Type B pancreatic cell (in vitro differentiated cells): ENCODE data around the gene EPS8L3. TPM values are rescaled to one million over a fixed set of nuclear protein-coding genes. Genes with fewer than 3 reads are reported as not detected.
A peak's percentile ranks its signal among the peaks of the same experiment; 100 is the strongest.

Experiments used
- DNase-seq: peaks from one replicate; pipeline ENCODE4 v3.0.0; 2021; ENCODE audit warnings: mixed read lengths; ENCODE audit not compliant: unreplicated experiment; ENCODE audit errors: extremely low spot score
- H3K27ac Mint-ChIP-seq: 2 replicates; pipeline ENCODE4 v1.8.0; 2021; ENCODE audit warnings: mild to moderate bottlenecking, mixed read lengths
- H3K27me3 Mint-ChIP-seq: 2 replicates; pipeline ENCODE4 v1.8.0; 2021; ENCODE audit warnings: mixed read lengths
- H3K36me3 Mint-ChIP-seq: 2 replicates; pipeline ENCODE4 v1.8.0; 2021; ENCODE audit warnings: mixed read lengths
- H3K4me1 Mint-ChIP-seq: one replicate; pipeline ENCODE4 v1.8.0; 2021; ENCODE audit warnings: mixed read lengths; ENCODE audit not compliant: unreplicated experiment
- H3K4me3 Mint-ChIP-seq: 2 replicates; pipeline ENCODE4 v1.8.0; 2021; ENCODE audit warnings: mild to moderate bottlenecking, mixed read lengths
- H3K9me3 Mint-ChIP-seq: 2 replicates; pipeline ENCODE4 v1.8.0; 2021; ENCODE audit warnings: mixed read lengths
- total RNA-seq: library from RNA; stranded (reverse); gene quantifications from 2 replicates; pipeline ENCODE4 v1.2.1, GENCODE V29; 2021; ENCODE audit warnings: low replicate concordance
- TF ChIP-seq, protein P1 (sequence below): fragments of 200-600 bp; sonication (generic); conservative IDR thresholded peaks from 2 replicates; pipeline ENCODE4 v1.5.0; 2021; ENCODE audit warnings: antibody characterized with exemption, mild to moderate bottlenecking

The EPS8L3 gene
- total RNA-seq, 1 donor from 2014 or later, result 9.9 TPM

GRCh38 chr1:109791495-109792043 is 27.8 kb upstream of the EPS8L3 start:
- H3K9me3 Mint-ChIP-seq, result no peaks in the 10 kb centered on the region
- DNase-seq, result peak; percentile 62
- peak overlapping the region; percentile 70 for H3K27ac Mint-ChIP-seq
- H3K27me3 Mint-ChIP-seq, result no peaks in the 10 kb centered on the region
- TF ChIP-seq, protein P1, sequence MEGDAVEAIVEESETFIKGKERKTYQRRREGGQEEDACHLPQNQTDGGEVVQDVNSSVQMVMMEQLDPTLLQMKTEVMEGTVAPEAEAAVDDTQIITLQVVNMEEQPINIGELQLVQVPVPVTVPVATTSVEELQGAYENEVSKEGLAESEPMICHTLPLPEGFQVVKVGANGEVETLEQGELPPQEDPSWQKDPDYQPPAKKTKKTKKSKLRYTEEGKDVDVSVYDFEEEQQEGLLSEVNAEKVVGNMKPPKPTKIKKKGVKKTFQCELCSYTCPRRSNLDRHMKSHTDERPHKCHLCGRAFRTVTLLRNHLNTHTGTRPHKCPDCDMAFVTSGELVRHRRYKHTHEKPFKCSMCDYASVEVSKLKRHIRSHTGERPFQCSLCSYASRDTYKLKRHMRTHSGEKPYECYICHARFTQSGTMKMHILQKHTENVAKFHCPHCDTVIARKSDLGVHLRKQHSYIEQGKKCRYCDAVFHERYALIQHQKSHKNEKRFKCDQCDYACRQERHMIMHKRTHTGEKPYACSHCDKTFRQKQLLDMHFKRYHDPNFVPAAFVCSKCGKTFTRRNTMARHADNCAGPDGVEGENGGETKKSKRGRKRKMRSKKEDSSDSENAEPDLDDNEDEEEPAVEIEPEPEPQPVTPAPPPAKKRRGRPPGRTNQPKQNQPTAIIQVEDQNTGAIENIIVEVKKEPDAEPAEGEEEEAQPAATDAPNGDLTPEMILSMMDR, result no peak
- H3K4me1 Mint-ChIP-seq, result peaks cover 44% of the 10 kb centered on the region
- H3K36me3 Mint-ChIP-seq, result no peaks in the 10 kb centered on the region
- no peak overlapping the region for H3K4me3 Mint-ChIP-seq

GRCh38 chr1:109790735-109791494 is 27.2 kb upstream of the EPS8L3 start:
- TF ChIP-seq, protein P1, result peak; percentile 26
- H3K36me3 Mint-ChIP-seq, result no peaks in the 10 kb centered on the region
- no peaks in the 10 kb centered on the region for H3K9me3 Mint-ChIP-seq
- H3K27me3 Mint-ChIP-seq, result no peaks in the 10 kb centered on the region
- H3K4me3 Mint-ChIP-seq, result no peak overlapping the region
- H3K27ac Mint-ChIP-seq, result no peak overlapping the region
- peaks cover 49% of the 10 kb centered on the region for H3K4me1 Mint-ChIP-seq
- peak; percentile 60 for DNase-seq

DNA sequence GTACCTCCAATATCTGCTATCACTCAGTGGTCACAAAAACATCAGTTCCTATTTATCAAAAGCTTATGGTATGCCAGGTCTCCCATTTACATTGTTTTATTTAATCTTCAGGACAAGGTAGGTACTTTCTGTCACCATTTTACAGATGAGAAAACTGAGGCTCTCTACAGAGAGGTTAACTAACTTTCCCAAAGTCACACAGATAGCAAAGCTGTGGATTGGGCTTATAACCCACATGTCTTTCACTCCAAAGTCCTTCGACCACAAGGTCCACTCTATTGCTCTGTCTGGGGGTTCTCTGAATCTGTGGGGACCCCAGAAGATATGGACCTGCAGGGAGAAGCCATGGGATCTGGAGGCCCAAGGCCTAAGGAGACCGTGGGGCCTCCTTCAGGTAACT is 26.6 kb upstream of the EPS8L3 start:
- H3K27ac Mint-ChIP-seq, result no peak overlapping the region
- no peaks in the 10 kb centered on the region for H3K27me3 Mint-ChIP-seq
- H3K9me3 Mint-ChIP-seq, result no peaks in the 10 kb centered on the region
- no peaks in the 10 kb centered on the region for H3K36me3 Mint-ChIP-seq
- H3K4me1 Mint-ChIP-seq, result peaks cover 55% of the 10 kb centered on the region
- H3K4me3 Mint-ChIP-seq, result no peak overlapping the region
- TF ChIP-seq, protein P1, result no peak
- DNase-seq, result no peak

GRCh38 chr1:109789551-109790180 is 25.9 kb upstream of the EPS8L3 start:
- peak; percentile 34 for DNase-seq
- H3K27me3 Mint-ChIP-seq, result no peaks in the 10 kb centered on the region
- H3K9me3 Mint-ChIP-seq, result no peaks in the 10 kb centered on the region
- no peaks in the 10 kb centered on the region for H3K36me3 Mint-ChIP-seq
- peaks cover 61% of the 10 kb centered on the region for H3K4me1 Mint-ChIP-seq
- peak overlapping the region; percentile 40 for H3K4me3 Mint-ChIP-seq
- TF ChIP-seq, protein P1, result no peak
- peak overlapping the region; percentile 65 for H3K27ac Mint-ChIP-seq

GRCh38 chr1:109788695-109789521 is 25.2 kb upstream of the EPS8L3 start:
- H3K4me3 Mint-ChIP-seq, result peak overlapping the region; percentile 40
- DNase-seq, result peak; percentile 68
- peaks cover 60% of the 10 kb centered on the region for H3K4me1 Mint-ChIP-seq
- peak overlapping the region; percentile 65 for H3K27ac Mint-ChIP-seq
- H3K27me3 Mint-ChIP-seq, result no peaks in the 10 kb centered on the region
- H3K36me3 Mint-ChIP-seq, result no peaks in the 10 kb centered on the region
- TF ChIP-seq, protein P1, result peak; percentile 67
- no peaks in the 10 kb centered on the region for H3K9me3 Mint-ChIP-seq
